Occipital lobe (tissue), 2 donors: Measurements from ENCODE around the gene PRRT1B. TPM values are rescaled to one million over a fixed set of nuclear protein-coding genes. Genes with fewer than 3 reads are reported as not detected.

Experiments
- DNase-seq: peaks from one replicate; lab custom pipeline; 2025; lab: John Stamatoyannopoulos, UW
- total RNA-seq: library from RNA; depleted of rRNA; stranded (reverse); fragments of >200 nt; gene quantifications from one replicate; pipeline ENCODE4 v1.2.3, GENCODE V29; 2014

The PRRT1B gene
- total RNA-seq, 1 donor from 2014 or later, result not detected

GRCh38 chr9:131578731-131579504 is 33.6 kb downstream of the PRRT1B start:
- no peak for DNase-seq

DNA sequence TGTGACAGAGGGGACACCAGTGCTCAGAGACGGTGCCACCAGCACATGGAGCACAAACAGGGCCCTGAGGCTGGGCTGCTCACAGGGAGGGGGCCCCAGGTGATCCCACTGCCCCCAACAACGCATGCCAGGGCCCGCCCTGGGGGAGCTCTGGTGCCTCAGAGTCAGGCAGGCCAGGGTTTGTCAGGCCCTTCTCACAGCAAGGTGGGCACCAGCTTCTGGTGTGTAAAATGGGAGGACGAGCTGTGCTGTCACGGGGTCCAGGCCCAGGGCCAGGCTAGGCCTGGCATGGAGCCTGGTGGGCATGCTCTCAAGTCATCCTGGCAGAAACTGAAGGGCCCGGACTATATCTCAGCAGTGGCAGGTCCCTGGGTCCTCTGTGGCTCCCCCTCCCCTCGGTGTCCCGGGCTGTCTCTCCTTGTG is 34.5 kb downstream of the PRRT1B start:
- no peak for DNase-seq

DNA sequence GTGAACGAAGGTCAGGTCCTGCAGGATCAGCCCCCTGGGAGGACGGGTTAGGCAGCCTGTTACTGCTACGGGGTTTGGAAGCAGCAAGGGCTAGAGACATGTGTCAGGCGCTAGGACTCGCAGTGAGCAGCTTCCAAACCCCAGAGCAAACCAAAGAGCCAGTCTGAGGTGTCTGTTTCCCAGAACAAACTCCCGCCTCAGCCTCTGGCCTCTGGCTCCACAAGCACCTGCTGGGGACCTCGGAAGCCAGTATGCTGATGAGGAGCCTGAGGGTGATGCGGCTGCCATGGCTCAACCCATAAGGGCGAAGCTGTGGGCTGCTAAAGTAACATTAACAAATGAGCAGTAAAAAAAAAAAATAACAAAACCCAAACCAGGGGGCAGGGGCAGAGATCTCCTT is 35.0 kb downstream of the PRRT1B start:
- DNase-seq, result no peak

DNA sequence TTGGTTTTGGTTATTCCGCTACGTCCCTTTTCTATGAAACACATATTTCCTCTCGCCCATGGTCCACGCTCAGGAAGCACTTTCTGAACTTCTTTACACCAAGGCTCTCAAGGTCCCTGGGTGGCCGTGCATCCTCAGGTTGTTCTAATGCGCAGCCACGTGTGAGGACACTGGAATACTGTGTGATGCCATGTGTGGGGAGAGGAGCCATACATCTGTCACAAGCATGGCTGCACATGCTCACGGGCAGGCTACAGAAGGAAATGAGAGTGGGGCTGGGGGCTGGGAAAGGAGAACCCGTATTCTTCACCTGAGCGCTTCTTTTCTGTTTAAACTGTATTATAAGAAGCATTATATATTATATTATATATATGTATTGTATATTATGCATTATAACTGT is 36.7 kb downstream of the PRRT1B start:
- DNase-seq, result no peak

- no peak for DNase-seq
Observed at GRCh38 chr9:131582466-131583336, 37.4 kb downstream of the PRRT1B start.

- DNase-seq, result no peak
Observed at GRCh38 chr9:131583337-131583645, 38.0 kb downstream of the PRRT1B start.

DNA sequence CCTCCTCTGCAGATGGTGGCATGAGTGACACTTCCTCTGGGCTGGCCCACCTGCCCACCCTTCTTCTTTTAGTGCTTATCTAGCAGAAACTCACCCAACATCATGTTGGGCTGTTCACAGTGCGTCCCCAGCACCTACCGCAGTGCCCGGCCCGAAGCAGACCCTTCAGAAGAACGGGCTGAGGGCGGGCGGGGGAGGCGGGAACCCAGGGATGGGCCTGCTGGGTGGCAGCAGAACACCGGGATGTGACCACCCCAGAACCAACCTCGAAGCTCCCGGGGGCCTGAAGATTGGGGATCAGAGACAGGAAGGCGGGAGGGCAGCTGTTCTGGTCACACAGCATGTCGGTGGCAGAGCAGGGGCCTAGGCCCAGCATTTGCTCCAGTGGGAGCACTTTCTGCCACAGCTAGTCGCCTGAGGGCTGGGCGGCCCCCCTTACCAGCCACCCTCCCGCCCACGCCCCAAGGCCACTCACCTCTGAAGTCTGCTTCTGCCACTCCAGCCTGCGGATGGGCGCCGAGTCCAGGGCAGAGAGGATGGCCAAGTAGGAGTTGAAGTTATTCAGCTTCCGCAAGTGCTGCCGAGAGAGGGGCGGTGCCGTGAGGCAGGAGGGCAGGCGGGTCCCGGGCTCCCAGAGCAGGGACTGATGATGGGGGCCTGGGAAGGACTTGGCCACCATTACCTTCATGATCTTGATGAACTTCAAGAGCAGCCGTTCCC is 38.7 kb downstream of the PRRT1B start:
- DNase-seq, result no peak

DNA sequence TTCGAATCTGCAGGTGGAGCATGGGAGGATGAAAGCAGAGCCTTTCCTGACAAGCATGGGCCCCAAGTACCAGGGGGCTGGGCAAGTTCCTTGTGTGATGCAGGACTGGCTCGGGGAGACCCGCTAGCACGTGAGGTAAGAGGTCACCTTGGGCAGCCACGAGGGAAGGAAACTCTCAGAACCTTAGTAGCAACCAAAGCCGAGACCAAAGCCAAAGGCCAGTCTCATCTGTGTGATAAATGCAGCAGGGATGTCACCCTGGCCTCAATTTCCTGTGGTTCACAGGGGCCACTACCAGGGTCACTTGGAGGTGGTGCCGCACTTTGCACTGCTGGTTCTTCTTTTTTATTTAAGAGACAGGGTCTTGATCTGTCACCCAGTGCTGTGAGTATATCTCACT is 39.5 kb downstream of the PRRT1B start:
- DNase-seq, result no peak

GRCh38 chr9:131585375-131585774 is 40.1 kb downstream of the PRRT1B start:
- DNase-seq, result no peak

DNA sequence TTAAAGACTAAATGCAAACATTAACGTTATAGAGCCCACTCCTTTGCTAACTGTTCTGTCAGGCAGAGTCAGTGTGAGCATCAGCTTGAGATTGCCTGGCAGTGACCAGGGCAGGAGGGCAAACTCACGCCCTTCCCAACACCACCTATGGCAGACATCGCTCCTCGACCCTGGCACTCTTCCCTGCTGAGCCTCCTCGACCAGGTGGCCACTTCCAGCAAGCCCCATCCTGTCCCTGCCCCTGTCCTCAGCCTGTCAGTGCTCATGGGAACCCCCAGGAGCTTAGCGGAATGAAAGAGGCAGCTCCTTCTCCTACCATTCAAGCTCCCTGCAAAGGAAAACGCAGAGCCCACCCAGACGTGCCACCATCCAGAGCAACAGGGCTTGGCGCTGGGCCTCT is 42.0 kb downstream of the PRRT1B start:
- DNase-seq, result no peak

DNA sequence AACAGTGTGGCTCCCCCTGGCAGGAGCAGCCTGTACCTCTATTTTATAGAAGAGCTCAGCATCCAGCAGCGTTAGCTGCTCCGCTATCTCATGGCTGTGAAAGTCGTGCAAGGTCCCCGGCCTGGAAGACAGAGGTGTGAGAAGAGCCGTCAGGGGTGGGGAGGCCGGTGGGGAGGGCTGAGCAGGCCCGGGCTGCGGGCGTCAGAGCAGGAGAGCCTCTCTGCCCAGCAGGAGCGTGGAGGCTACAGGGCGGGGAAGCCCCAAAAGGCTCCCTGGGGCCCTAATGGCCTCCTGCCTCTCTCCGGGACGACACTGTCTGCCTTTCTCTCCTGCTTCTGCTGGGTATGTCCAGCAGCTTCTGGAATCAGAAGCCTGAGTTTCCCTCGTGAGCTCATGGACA is 42.6 kb downstream of the PRRT1B start:
- no peak for DNase-seq

DNA sequence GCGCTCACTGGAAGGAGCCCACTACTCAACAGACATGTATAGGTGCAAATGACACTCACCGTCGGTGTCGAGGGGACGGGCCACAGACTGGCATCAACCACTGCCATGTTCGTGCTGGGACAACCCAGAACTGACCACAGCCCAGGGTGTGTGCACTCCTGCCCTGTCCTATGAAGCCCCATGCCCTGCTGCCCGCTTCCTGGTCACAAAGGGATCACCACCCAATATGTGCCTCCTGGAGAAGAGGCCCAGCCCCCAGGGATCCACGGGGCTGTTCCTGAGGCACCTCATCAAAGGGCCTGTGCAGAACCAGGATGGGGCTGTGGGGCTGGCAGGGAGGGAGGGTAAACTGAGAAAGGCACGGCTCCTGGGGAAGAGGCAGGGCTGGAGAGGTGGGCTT is 43.1 kb downstream of the PRRT1B start:
- no peak for DNase-seq

DNA sequence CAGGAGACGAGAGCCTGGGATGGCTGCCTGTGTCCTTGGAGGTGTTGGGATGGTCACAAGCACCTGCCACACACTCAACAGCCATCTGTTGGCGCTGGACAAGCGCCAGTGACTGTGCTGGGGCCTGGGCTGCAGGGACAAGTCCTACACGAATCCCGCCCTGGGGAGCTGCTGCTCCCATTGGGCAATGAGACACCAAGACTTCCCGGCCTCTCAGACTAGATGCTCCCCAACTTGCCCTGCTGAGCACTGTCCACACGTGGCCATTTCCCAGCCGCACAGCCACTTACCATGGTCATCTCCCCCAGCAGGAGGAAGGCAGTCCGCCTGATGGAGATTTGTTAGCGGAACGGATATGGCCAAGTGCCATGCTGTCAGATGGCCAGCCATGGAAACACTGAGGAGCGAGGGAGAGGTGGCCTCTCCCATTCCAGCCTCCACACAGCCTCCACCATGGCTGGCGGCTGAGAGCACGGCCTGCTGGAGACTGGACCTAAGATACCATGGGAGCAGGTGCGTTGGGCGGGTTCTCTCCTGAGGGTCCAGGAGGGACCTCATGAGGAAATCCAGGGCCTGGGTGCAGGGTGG is 43.9 kb downstream of the PRRT1B start:
- DNase-seq, result no peak

GRCh38 chr9:131589993-131590392 is 44.7 kb downstream of the PRRT1B start:
- DNase-seq, result no peak

- DNase-seq, result no peak
Observed at GRCh38 chr9:131590449-131590848, 45.1 kb downstream of the PRRT1B start.

- peak; percentile 51 for DNase-seq
Observed at GRCh38 chr9:131590907-131591844, 45.9 kb downstream of the PRRT1B start.

DNA sequence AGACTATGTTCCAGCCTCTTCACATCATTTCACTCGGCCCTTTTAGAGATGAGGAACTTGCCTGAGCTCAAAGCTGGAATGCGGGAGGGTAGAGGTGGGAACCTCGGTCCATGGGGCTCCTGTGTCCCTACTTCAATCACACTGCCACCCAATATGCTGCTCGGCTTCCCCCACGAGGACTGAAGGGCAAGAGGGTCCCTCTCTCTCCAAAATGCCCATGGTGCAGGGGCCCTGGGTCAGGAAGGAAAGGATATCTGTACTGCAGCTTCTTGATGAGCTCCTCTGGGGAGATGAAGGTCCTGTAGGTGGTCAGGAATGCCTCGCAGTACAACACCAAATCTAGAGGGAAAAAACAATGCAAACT is 46.5 kb downstream of the PRRT1B start:
- DNase-seq, result no peak

DNA sequence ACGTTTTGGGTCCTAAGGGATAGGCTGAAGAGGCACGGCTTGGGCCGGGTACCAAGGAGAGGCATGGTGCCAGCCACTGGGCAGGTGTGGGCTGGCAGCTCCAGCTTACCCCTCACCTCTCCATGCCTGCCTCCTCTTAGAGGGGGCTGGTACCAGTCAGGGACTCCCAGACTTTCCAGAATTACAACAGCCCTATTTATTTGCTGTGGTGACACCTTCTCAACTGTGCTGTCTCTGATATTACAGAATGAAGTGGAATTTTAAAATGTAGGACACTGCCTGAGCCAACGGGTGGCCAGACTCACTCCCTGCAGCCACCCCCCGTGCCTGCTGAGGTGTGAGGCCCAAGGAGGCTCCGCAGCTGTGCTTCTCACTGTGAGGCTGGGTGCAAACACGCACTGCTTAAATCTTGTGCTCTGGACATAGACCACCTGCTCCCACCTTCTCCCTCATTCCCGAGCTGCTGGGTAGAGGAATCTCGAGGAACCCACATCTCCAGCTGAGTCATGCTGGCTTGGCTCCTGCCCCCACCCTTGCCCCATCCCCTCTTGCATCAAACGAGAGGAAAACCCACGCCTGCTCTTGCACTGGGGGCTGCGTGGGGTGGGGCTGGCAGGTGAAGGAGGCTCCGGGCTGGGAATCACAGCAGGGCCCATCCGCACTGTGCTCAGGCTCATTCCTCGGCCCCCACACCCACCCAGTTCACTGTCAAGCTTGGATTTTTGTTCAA is 47.9 kb downstream of the PRRT1B start:
- no peak for DNase-seq

- DNase-seq, result no peak
Observed at GRCh38 chr9:131593936-131594665, 48.8 kb downstream of the PRRT1B start.
